Activated CD4-positive, alpha-beta T cell treated with anti-CD3 and anti-CD28 coated beads, Interleukin-2, amount 50 U/mL, for 48 hours (primary cell): Measurements from ENCODE around the gene GNAO1.

ENCODE experiments used
- DNase-seq, 2 experiments: peaks; one replicate each; pipeline ENCODE4 v3.0.0-alpha.2; 2020

Gene GNAO1

GRCh38 chr16:56198755-56199114 lies 7.4 kb downstream of the GNAO1 start:
- DNase-seq = no peak

- DNase-seq = peak; percentile 27 to 45
Measured at GRCh38 chr16:56199164-56199563, 7.9 kb downstream of the GNAO1 start.

- DNase-seq = no peak
Measured at GRCh38 chr16:56201030-56201429, 9.7 kb downstream of the GNAO1 start.

GRCh38 chr16:56202036-56202435 lies 10.7 kb downstream of the GNAO1 start:
- DNase-seq = peak in 1 of 2 experiments; percentile 30

GRCh38 chr16:56203052-56203451 lies 11.8 kb downstream of the GNAO1 start:
- peak; percentile 50 to 64 for DNase-seq

GRCh38 chr16:56204816-56205215 lies 13.5 kb downstream of the GNAO1 start:
- no peak for DNase-seq

GRCh38 chr16:56206951-56207350 lies 15.7 kb downstream of the GNAO1 start:
- no peak for DNase-seq

GRCh38 chr16:56207421-56207820 lies 16.1 kb downstream of the GNAO1 start:
- no peak for DNase-seq

GRCh38 chr16:56211435-56211981 lies 20.2 kb downstream of the GNAO1 start:
- DNase-seq = no peak

GRCh38 chr16:56212144-56212543 lies 20.9 kb downstream of the GNAO1 start:
- no peak for DNase-seq

- no peak for DNase-seq
Measured at GRCh38 chr16:56221995-56222394, 30.7 kb downstream of the GNAO1 start.

- DNase-seq = no peak
Measured at GRCh38 chr16:56222474-56222997, 31.2 kb downstream of the GNAO1 start.

GRCh38 chr16:56225017-56225742 lies 33.9 kb downstream of the GNAO1 start:
- DNase-seq = no peak

- no peak for DNase-seq
Measured at GRCh38 chr16:56226187-56226586, 34.9 kb downstream of the GNAO1 start.

GRCh38 chr16:56226845-56227525 lies 35.7 kb downstream of the GNAO1 start:
- DNase-seq = no peak

- no peak for DNase-seq
Measured at GRCh38 chr16:56227936-56228335, 36.6 kb downstream of the GNAO1 start.

- DNase-seq = no peak
Measured at GRCh38 chr16:56228476-56228875, 37.2 kb downstream of the GNAO1 start.

GRCh38 chr16:56233795-56234566 lies 42.7 kb downstream of the GNAO1 start:
- no peak for DNase-seq

GRCh38 chr16:56234737-56235136 lies 43.4 kb downstream of the GNAO1 start:
- DNase-seq = no peak

GRCh38 chr16:56237451-56237930 lies 46.2 kb downstream of the GNAO1 start:
- no peak for DNase-seq

- no peak for DNase-seq
Measured at GRCh38 chr16:56238188-56238587, 46.9 kb downstream of the GNAO1 start.

GRCh38 chr16:56241596-56241995 lies 50.3 kb downstream of the GNAO1 start:
- no peak for DNase-seq

GRCh38 chr16:56242740-56243139 lies 51.5 kb downstream of the GNAO1 start:
- no peak for DNase-seq
